HL-60 (cell line): Measurements from ENCODE around the gene PTPRM.

Source experiments
- DNase-seq, 2 experiments: peaks; one replicate each; pipeline ENCODE4 v3.0.0-alpha.2; 2010 to 2020; ENCODE audit warnings: low read depth in 1 of 2, low spot score in 1 of 2
- H3K27ac ChIP-seq: fragments of 250-450 bp; sonication (Bioruptor Pico); replicated peaks from 2 replicates; pipeline ENCODE4 v1.5.1; 2020; ENCODE audit warnings: mild to moderate bottlenecking, moderate library complexity
- H3K27me3 ChIP-seq: fragments of 250-450 bp; sonication (Bioruptor Pico); 2 replicates; pipeline ENCODE4 v1.5.1; 2021; ENCODE audit warnings: mild to moderate bottlenecking, moderate library complexity; ENCODE audit not compliant: insufficient read depth, poor library complexity, severe bottlenecking
- H3K4me3 ChIP-seq: replicated peaks from 2 replicates; pipeline ENCODE4 v1.5.1; 2011; ENCODE audit warnings: mild to moderate bottlenecking, control low read depth, low read length; ENCODE audit not compliant: insufficient read depth
- CTCF ChIP-seq: IDR thresholded peaks from one replicate; pipeline ENCODE4 v1.5.1; 2011; ENCODE audit warnings: low read length, control low read depth, inconsistent platforms; ENCODE audit not compliant: insufficient read depth
- GABPA ChIP-seq: IDR thresholded peaks from 2 replicates; pipeline ENCODE4 v1.6.1; 2012; ENCODE audit warnings: low read depth
- POLR2AphosphoS5 ChIP-seq: IDR thresholded peaks from 2 replicates; pipeline ENCODE4 v1.6.1; 2012; ENCODE audit warnings: low read depth
- REST ChIP-seq: IDR thresholded peaks from 2 replicates; pipeline ENCODE4 v1.6.1; 2012; ENCODE audit warnings: low read depth; ENCODE audit not compliant: insufficient replicate concordance
- SPI1 ChIP-seq: IDR thresholded peaks from 2 replicates; pipeline ENCODE4 v1.6.1; 2012; ENCODE audit warnings: low read depth, mild to moderate bottlenecking, borderline replicate concordance

PTPRM gene

GRCh38 chr18:7633171-7633570 is 66.1 kb downstream of the PTPRM start:
- no peak for DNase-seq
- H3K27me3 ChIP-seq = no peaks in the 10 kb centered on the region
- no peak overlapping the region for H3K4me3 ChIP-seq

GRCh38 chr18:7635948-7636347 is 68.8 kb downstream of the PTPRM start:
- no peak overlapping the region for H3K27ac ChIP-seq
- TF ChIP-seq POLR2AphosphoS5 = no peak
- no peak for TF ChIP-seq SPI1
- no peak for TF ChIP-seq CTCF
- no peak for TF ChIP-seq GABPA
- TF ChIP-seq REST = no peak
- H3K27me3 ChIP-seq = no peaks in the 10 kb centered on the region

More at GRCh38 chr18:7633171-7633570, 66.1 kb downstream of the PTPRM start:
- H3K27ac ChIP-seq = no peak overlapping the region
- TF ChIP-seq GABPA (no peak), CTCF (no peak), REST (no peak), SPI1 (no peak), POLR2AphosphoS5 (no peak)

GRCh38 chr18:7637269-7637668 is 70.2 kb downstream of the PTPRM start:
- no peak for DNase-seq
- Histone ChIP-seq H3K27me3 (peaks cover 2% of the 10 kb centered on the region), H3K27ac (no peak overlapping the region), H3K4me3 (no peak overlapping the region)
- no peak for TF ChIP-seq POLR2AphosphoS5
- TF ChIP-seq GABPA = no peak
- TF ChIP-seq CTCF = no peak
- TF ChIP-seq REST = no peak
- TF ChIP-seq SPI1 = no peak

More at GRCh38 chr18:7635948-7636347, 68.8 kb downstream of the PTPRM start:
- no peak for DNase-seq
- H3K4me3 ChIP-seq = no peak overlapping the region
